Small intestine (tissue), 7 donors: ENCODE data around the gene EPM2A. TPM values are rescaled to one million over a fixed set of nuclear protein-coding genes. Genes with fewer than 3 reads are reported as not detected.

Experiments
- DNase-seq, 2 donors: peaks; one replicate each; pipeline versions ENCODE4 v3.0.0 to v3.0.0-alpha.2; 2013
- FAIRE-seq: peaks from 2 replicates; lab custom pipeline; 2012; peaks lifted over from hg19 to GRCh38; lab: Jason Lieb, UNC
- H3K27ac ChIP-seq, 3 donors: one replicate each; pipeline ENCODE4 v1.5.1; 2013; ENCODE audit warnings: low read length in 2 of 3, mild to moderate bottlenecking in 2 of 3, control low read depth in 1 of 3, inconsistent platforms in 1 of 3, low read depth in 1 of 3, moderate library complexity in 1 of 3
- H3K27me3 ChIP-seq, 3 donors: one replicate each; pipeline ENCODE4 v1.6.1; 2013; ENCODE audit warnings: low read length in 3 of 3, inconsistent platforms in 1 of 3; ENCODE audit not compliant: control insufficient read depth in 3 of 3, insufficient read depth in 3 of 3
- H3K36me3 ChIP-seq, 3 donors: one replicate each; pipeline ENCODE4 v1.6.1; 2013; ENCODE audit warnings: low read length in 3 of 3, inconsistent platforms in 1 of 3, low read depth in 1 of 3, mild to moderate bottlenecking in 1 of 3, moderate library complexity in 1 of 3; ENCODE audit not compliant: control insufficient read depth in 3 of 3, insufficient read depth in 2 of 3
- H3K4me1 ChIP-seq, 3 donors: one replicate each; pipeline ENCODE4 v1.6.1; 2013; ENCODE audit warnings: low read length in 2 of 3, inconsistent platforms in 1 of 3, low read depth in 1 of 3, mild to moderate bottlenecking in 1 of 3, moderate library complexity in 1 of 3; ENCODE audit not compliant: control insufficient read depth in 3 of 3, insufficient read depth in 2 of 3
- H3K4me3 ChIP-seq, 3 donors: one replicate each; pipeline ENCODE4 v1.5.1; 2013; ENCODE audit warnings: low read length in 3 of 3, control low read depth in 1 of 3, inconsistent platforms in 1 of 3, low read depth in 1 of 3, mild to moderate bottlenecking in 1 of 3, moderate library complexity in 1 of 3
- H3K9me3 ChIP-seq, 2 donors: one replicate each; pipeline ENCODE4 v1.6.1; 2013; ENCODE audit warnings: low read depth in 1 of 2, low read length in 1 of 2; ENCODE audit not compliant: control insufficient read depth in 2 of 2, insufficient read depth in 1 of 2
- WGBS, 3 donors: extraction: QIAGEN DNeasy Blood & Tissue Kit; methylation state at CpG; one replicate each; pipeline ENCODE4 v1.1.7; 2013; 5-methylcytosine and 5-hydroxymethylcytosine counted together
- polyA plus RNA-seq, 4 donors: library from polyadenylated mRNA; stranded (reverse) in 3 of 4; unstranded in 1 of 4; fragments of 200-250 nt in 3 of 4; fragments of 120-200 nt in 1 of 4; gene quantifications; one replicate each; pipeline versions ENCODE4 v1.2.1 to v1.2.3, GENCODE V29; 2013
- donor health status: healthy with polysubstance abuse.
- donor health status: control.
- donor health status: control.
- donor health status: Bipolar disorder and iron deficiency.
- donor health status: healthy.

EPM2A gene
- polyA plus RNA-seq, 4 donors, result 1.8 to 6.5 (median 2.6) TPM

GRCh38 chr6:145738265-145738664 lies 2.9 kb upstream of the EPM2A start:
- H3K9me3 ChIP-seq, result no peaks in the 10 kb centered on the region
- no peak overlapping the region for H3K4me3 ChIP-seq
- no peak for FAIRE-seq
- no peaks in the 10 kb centered on the region for H3K36me3 ChIP-seq
- H3K4me1 ChIP-seq, result peaks cover 0 to 6% (median 0%) of the 10 kb centered on the region in 3 donors
- no peak for DNase-seq
- H3K27me3 ChIP-seq, result no peaks in the 10 kb centered on the region
- no peak overlapping the region for H3K27ac ChIP-seq

DNA sequence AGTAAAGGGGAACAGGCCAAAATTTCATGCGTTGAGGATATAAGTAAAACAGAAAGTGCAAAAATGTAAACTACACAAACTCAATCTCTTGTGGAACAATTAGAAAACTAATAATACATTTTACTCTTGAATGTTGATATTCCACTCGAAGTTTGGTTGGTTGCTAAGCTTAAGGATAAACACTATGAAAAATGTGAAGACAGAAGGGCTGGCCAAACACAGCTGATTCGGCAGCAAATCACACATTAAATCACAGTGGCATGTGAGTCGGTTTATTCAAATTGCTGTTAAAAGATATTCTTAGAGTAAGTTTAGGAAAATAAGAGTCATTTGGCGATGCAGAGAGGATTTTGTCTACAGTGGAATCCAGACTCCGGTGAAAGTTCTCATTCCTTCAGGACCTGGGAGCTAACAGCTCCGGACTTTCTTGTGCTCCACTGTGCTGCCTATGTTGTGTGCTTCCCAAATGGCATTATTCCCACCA lies 1.4 kb upstream of the EPM2A start:
- H3K36me3 ChIP-seq, result no peaks in the 10 kb centered on the region
- peak overlapping the region in 1 of 3 donors; percentile 100 for H3K27ac ChIP-seq
- FAIRE-seq, result no peak
- H3K4me3 ChIP-seq, result no peak overlapping the region
- 34 to 56% (median 47%) methylated on average over 7 of the region's 7 CpGs for WGBS, 3 donors
- no peaks in the 10 kb centered on the region for H3K9me3 ChIP-seq
- peaks cover 0 to 6% (median 0%) of the 10 kb centered on the region in 3 donors for H3K4me1 ChIP-seq
- no peaks in the 10 kb centered on the region for H3K27me3 ChIP-seq
- peak; percentile 11 to 25 for DNase-seq

DNA sequence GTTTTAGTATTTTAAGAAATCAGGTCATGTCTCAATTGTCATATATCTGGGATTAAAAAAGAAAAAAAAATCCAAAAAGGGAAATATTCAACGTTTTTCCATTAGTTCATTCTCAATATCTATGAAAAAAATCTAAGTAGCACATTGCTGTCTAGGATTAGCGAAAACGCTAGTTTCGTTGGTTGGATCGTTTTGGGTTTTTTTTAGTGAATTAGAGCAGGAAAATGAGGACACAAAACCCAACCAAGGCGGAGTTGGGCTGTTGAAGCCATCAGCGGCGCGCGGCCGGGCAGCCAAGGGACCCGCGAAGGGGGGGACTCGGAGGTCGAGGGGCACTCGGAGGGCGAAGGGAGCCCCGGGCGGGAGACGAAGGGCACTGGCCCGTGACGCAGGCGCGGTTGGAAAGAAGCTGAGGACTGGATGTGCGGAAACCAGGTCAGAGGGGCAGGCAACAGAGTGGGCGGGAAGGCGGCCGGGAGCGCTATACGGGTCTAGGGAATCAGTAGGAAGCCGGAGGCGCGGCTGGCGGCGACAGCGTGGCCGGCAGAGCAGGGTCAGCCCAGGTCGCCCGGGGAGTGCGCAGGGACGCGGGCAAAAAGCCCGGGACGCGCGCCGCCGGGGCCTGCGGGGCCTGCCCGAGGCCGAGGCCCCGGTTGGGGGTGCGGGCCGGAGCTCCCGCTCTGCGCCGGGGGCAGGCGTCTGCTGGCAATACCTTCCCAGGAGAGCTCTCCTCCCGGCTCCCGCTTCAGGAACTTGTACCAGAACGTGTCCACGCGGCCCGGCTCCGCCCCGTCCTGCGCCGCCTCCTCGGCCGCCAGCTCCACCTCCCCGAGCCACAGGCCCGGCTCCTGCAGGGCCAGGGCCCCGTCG lies 599 bp downstream of the EPM2A start:
- 0 to 1% (median 1%) methylated on average over 61 to 74 of the region's 74 CpGs for whole genome bisulfite sequencing, 3 donors
- DNase-seq (peak; percentile 83 to 94), FAIRE-seq (no peak)
- no peaks in the 10 kb centered on the region for H3K27me3 ChIP-seq
- peaks cover 0 to 6% (median 0%) of the 10 kb centered on the region in 3 donors for H3K4me1 ChIP-seq
- no peaks in the 10 kb centered on the region for H3K36me3 ChIP-seq
- no peaks in the 10 kb centered on the region for H3K9me3 ChIP-seq
- H3K4me3 ChIP-seq, result peak overlapping the region; percentile 52 to 93 (median 91)
- H3K27ac ChIP-seq, result peak overlapping the region; percentile 86 to 94 (median 92)

DNA sequence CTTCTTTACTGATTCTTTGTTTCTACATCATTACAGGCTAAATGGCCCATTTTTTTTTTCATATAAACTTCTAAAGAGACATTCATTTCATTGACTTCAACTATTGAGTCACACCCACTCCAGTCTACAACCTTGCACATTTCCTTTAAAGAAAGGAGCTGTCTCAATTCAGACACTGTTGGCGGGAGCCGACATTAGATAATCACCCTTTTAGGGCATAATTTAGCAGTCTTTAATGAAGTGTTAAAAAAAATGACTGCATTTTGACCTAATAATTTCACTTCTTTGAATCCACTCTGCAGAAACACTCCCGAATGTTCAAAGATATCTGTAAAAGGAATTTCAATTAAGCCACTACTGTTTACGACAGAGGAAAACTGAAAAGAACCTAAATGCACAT lies 1.5 kb downstream of the EPM2A start:
- no peaks in the 10 kb centered on the region for H3K27me3 ChIP-seq
- 22 to 54% (median 33%) methylated on average over 4 of the region's 4 CpGs for WGBS, 3 donors
- H3K27ac ChIP-seq, result peak overlapping the region in 1 of 3 donors; percentile 86
- peaks cover 0 to 7% of the 10 kb centered on the region in 2 donors for H3K9me3 ChIP-seq
- H3K4me3 ChIP-seq, result no peak overlapping the region
- FAIRE-seq (no peak), DNase-seq (peak; percentile 8 to 16)
- no peaks in the 10 kb centered on the region for H3K36me3 ChIP-seq
- peaks cover 0 to 6% (median 0%) of the 10 kb centered on the region in 3 donors for H3K4me1 ChIP-seq

DNA sequence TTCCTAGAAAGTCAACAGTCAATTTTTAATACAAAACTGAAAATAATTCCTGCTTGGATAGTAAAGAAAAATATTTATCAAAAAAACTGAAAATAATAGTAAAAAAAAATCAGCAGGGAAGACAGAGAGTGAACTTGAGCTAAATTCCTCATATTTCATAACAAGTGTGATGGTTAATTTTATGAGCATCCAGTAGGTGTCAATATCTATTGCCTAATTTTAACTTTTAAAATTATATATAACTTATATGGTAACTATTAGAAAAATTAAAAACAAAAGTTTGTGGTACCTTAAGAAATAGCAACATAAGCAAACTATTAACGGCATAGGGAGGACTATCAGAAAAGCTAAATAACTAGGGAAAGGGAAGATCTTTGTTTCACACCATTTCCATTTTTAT lies 2.1 kb downstream of the EPM2A start:
- peaks cover 0 to 10% of the 10 kb centered on the region in 2 donors for H3K9me3 ChIP-seq
- no peak overlapping the region for H3K4me3 ChIP-seq
- H3K27me3 ChIP-seq, result no peaks in the 10 kb centered on the region
- DNase-seq, result no peak
- H3K27ac ChIP-seq, result no peak overlapping the region
- peak; percentile 74 for FAIRE-seq
- peaks cover 0 to 6% (median 0%) of the 10 kb centered on the region in 3 donors for H3K4me1 ChIP-seq
- H3K36me3 ChIP-seq, result no peaks in the 10 kb centered on the region
- 85 to 93% (median 89%) methylated on average over 1 of the region's 1 CpG for WGBS, 3 donors

GRCh38 chr6:145731447-145731846 lies 3.9 kb downstream of the EPM2A start:
- Histone ChIP-seq H3K27me3 (no peaks in the 10 kb centered on the region), H3K36me3 (no peaks in the 10 kb centered on the region), H3K27ac (no peak overlapping the region), H3K9me3 (peaks cover 0 to 13% of the 10 kb centered on the region in 2 donors), H3K4me1 (peaks cover 0 to under 1% (median 0%) of the 10 kb centered on the region in 3 donors), H3K4me3 (no peak overlapping the region)
- DNase-seq (no peak), FAIRE-seq (no peak)
- WGBS, 3 donors, result 87 to 97% (median 96%) methylated on average over 1 of the region's 1 CpG

DNA sequence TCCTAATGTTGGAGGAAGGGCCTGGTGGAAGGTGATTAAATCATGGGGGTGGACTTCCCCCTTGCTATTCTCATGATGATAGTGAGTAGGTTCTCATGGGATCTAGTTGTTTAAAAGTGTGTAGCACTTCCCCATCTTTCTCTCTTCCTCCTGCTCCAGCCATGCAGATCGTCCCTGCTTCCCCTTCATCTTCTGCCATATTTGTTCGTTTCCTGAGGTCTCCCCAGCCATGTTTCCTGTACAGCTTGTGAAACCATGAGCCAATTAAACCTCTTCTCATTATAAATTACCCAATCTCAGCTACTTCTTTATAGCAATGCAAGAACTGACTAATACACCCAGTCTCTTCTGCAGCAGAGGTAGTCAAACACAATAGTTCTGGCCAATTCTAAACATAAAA lies 5.4 kb downstream of the EPM2A start:
- 81 to 100% (median 84%) methylated on average over 2 of the region's 2 CpGs for WGBS, 3 donors
- no peaks in the 10 kb centered on the region for H3K27me3 ChIP-seq
- no peak for DNase-seq
- H3K4me1 ChIP-seq, result no peaks in the 10 kb centered on the region
- no peak overlapping the region for H3K4me3 ChIP-seq
- peaks cover 0 to 13% of the 10 kb centered on the region in 2 donors for H3K9me3 ChIP-seq
- FAIRE-seq, result no peak
- no peak overlapping the region for H3K27ac ChIP-seq
- H3K36me3 ChIP-seq, result no peaks in the 10 kb centered on the region

DNA sequence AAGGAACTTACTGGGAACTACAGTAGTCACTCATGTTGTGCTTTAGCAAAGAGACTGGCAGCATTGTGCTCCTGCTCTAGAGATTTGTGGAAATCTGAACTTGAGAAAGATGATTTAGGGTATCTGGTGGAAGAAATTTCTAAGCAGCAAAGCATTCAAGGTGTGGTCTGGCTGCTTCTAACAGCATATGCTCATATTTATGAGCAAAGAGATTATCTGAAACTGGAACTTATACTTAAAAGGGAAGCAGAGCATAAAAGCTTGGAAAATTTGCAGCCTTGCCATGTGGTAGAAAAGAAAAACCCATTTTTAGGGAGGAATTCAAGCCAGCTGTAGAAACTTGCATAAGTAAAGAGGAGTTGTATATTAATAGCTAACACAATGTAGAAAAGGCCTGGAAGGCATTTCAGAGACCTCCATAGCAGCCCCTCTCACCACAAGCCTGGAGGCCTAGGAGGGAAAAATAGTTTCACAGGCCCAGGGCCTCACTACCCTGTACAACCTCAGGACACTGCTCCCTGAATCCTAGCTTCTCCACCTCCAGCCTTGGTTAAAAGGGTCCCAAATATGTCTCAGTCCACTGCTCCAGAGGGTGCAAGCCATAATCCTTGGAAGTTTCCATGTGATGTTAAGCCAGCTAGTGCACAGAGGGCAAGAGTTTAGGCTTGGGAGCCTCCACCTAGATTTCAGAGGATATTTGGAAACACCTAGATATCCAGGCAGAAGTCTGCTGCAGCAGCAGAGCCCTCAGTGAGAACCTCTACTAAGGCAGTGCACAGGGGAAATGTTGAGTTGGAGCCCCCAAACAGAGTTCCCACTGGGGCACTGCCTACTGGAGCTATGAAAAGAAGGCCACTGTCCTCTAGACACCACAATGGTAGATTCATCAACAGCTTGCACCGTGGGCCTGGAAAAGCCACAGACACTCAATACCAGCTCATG lies 6.6 kb downstream of the EPM2A start:
- WGBS, 3 donors, result 95% methylated on average over 1 of the region's 1 CpG
- H3K4me3 ChIP-seq, result no peak overlapping the region
- no peaks in the 10 kb centered on the region for H3K36me3 ChIP-seq
- DNase-seq (no peak), FAIRE-seq (no peak)
- no peaks in the 10 kb centered on the region for H3K4me1 ChIP-seq
- peaks cover 0 to 13% of the 10 kb centered on the region in 2 donors for H3K9me3 ChIP-seq
- no peak overlapping the region for H3K27ac ChIP-seq
- H3K27me3 ChIP-seq, result no peaks in the 10 kb centered on the region
